Kidney (tissue), 14 donors: ENCODE results near the gene LMF2. TPM values are rescaled to one million over a fixed set of nuclear protein-coding genes. Genes with fewer than 3 reads are reported as not detected.

ENCODE experiments used
- DNase-seq, 5 donors: peaks; one replicate each; pipeline ENCODE4 v3.0.0-alpha.2; 2013 to 2020
- FAIRE-seq: peaks from 2 replicates; lab custom pipeline; 2012; peaks lifted over from hg19 to GRCh38; lab: Jason Lieb, UNC
- H3K27ac ChIP-seq, 2 donors: one replicate each; pipeline ENCODE4 v1.7.0; 2013; ENCODE audit warnings: low read depth in 2 of 2, low read length in 2 of 2, inconsistent platforms in 1 of 2
- H3K27me3 ChIP-seq: one replicate; pipeline ENCODE4 v1.7.1; 2013; ENCODE audit warnings: low read length, inconsistent platforms; ENCODE audit not compliant: control insufficient read depth, insufficient read depth
- H3K36me3 ChIP-seq, 3 donors: one replicate each; pipeline versions ENCODE4 v1.7.0 to v1.7.1; 2013; ENCODE audit warnings: low read length in 3 of 3, control low read depth in 1 of 3, inconsistent platforms in 1 of 3; ENCODE audit not compliant: insufficient read depth in 3 of 3, control insufficient read depth in 2 of 3
- H3K4me1 ChIP-seq, 3 donors: one replicate each; pipeline versions ENCODE4 v1.7.0 to v1.7.1; 2013; ENCODE audit warnings: low read length in 3 of 3, inconsistent platforms in 1 of 3, low read depth in 1 of 3; ENCODE audit not compliant: control insufficient read depth in 2 of 3, insufficient read depth in 2 of 3
- H3K4me3 ChIP-seq, 3 donors: one replicate each; pipeline versions ENCODE4 v1.7.0 to v1.8.1; 2013; ENCODE audit warnings: low read length in 3 of 3, control low read depth in 1 of 3, inconsistent platforms in 1 of 3
- H3K9ac ChIP-seq, 3 donors: one replicate each; pipeline versions ENCODE4 v1.7.0 to v1.7.1; 2013; ENCODE audit warnings: low read length in 3 of 3, control low read depth in 1 of 3, inconsistent platforms in 1 of 3
- H3K9me3 ChIP-seq, 3 donors: one replicate each; pipeline versions ENCODE4 v1.7.0 to v1.7.1; 2013; ENCODE audit warnings: low read length in 3 of 3, control low read depth in 1 of 3, inconsistent platforms in 1 of 3; ENCODE audit not compliant: control insufficient read depth in 2 of 3, insufficient read depth in 1 of 3
- intact Hi-C: fragments of 100-400 bp; cut with DNase I; formaldehyde crosslinking; loops from one replicate; pipeline ENCODE4 v1.11.1; 2022
- polyA plus RNA-seq: library from polyadenylated mRNA; stranded (reverse); fragments of 350-450 nt; fragmentation: Illumina TruSeq; extraction: RNeasy Lipid Tissue Mini Kit (QIAGEN cat#74804); gene quantifications from one replicate; pipeline ENCODE4 v1.2.3, GENCODE V29; 2014; ENCODE audit warnings: low read depth, low replicate concordance; ENCODE audit not compliant: insufficient read depth
- total RNA-seq: library from RNA; stranded (reverse); fragmentation: NEBNext Ultra II Directional; extraction: Animal tissue kit (Norgen Biotek cat#: 25700); gene quantifications from one replicate; pipeline ENCODE4 v1.2.1, GENCODE V29; 2021
- TF ChIP-seq, protein P1 (sequence below): IDR thresholded peaks from 3 replicates; pipeline ENCODE4 v1.5.1; 2012; ENCODE audit warnings: mild to moderate bottlenecking, moderate library complexity, borderline replicate concordance; ENCODE audit not compliant: insufficient read depth; ENCODE audit errors: extremely low read depth
- donor health status: control.
- donor health status: control.
- donor health status: control.
- donor health status: control.
- donor health status: control.
- donor health status: DM: yes; HTN: yes; CAD: no.
- donor health status: Normal renal cell carcinoma (clear cell type).

The LMF2 gene
- total and polyA plus RNA-seq, 2 donors from 2014 or later = 41.7 to 77.9 TPM

DNA sequence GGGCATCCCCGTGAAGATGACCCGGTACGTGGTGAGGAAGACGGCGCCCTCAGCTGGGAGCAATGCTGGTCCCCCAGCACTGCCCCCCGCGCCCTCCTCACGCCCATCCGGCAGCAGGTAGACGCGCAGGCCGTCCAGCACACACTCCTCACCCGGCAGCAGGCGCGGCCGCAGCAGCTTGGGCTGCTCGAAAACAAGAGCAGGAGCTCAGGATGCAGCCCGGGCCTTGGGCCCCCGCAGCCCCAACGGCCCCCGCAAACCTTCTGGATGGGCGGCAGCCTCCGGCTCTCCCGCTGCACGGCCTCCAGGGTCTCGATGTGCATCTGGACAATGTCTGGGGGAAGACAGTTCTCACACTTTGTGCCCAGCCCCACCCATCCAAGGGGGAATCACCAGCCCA is 46.0 kb downstream of the LMF2 start:
- no peaks in the 10 kb centered on the region for H3K9me3 ChIP-seq
- TF ChIP-seq, protein P1, sequence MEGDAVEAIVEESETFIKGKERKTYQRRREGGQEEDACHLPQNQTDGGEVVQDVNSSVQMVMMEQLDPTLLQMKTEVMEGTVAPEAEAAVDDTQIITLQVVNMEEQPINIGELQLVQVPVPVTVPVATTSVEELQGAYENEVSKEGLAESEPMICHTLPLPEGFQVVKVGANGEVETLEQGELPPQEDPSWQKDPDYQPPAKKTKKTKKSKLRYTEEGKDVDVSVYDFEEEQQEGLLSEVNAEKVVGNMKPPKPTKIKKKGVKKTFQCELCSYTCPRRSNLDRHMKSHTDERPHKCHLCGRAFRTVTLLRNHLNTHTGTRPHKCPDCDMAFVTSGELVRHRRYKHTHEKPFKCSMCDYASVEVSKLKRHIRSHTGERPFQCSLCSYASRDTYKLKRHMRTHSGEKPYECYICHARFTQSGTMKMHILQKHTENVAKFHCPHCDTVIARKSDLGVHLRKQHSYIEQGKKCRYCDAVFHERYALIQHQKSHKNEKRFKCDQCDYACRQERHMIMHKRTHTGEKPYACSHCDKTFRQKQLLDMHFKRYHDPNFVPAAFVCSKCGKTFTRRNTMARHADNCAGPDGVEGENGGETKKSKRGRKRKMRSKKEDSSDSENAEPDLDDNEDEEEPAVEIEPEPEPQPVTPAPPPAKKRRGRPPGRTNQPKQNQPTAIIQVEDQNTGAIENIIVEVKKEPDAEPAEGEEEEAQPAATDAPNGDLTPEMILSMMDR = no peak
- FAIRE-seq = no peak
- peaks cover 0 to 66% (median 20%) of the 10 kb centered on the region in 3 donors for H3K36me3 ChIP-seq
- H3K27me3 ChIP-seq = no peaks in the 10 kb centered on the region
- no peaks in the 10 kb centered on the region for H3K4me1 ChIP-seq
- no peak overlapping the region for H3K9ac ChIP-seq
- intact Hi-C loops = no loop called here
- no peak overlapping the region for H3K27ac ChIP-seq
- H3K4me3 ChIP-seq = no peak overlapping the region
- DNase-seq = no peak

DNA sequence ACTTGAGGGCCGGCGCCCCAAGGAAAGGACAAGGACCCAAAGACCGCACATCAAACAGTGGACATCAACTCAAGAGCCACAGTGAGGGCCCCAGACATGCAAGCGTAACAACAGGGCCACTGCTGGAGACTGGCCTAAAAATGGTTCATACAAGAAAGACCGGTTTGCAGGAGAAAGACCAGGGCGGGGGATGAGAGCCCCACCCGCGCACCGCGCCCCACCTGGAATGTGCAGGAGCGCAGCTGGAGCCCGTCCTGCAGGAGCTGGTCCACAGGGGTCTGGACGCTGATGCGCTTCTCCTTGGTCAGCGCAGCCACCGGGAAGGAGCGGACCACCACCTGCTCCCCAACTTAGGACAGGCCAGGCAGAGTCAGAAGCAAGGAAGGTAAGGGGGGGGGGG is 46.6 kb downstream of the LMF2 start:
- Histone ChIP-seq H3K9me3 (no peaks in the 10 kb centered on the region), H3K27ac (no peak overlapping the region), H3K4me3 (no peak overlapping the region), H3K27me3 (no peaks in the 10 kb centered on the region), H3K36me3 (peaks cover 0 to 62% (median 20%) of the 10 kb centered on the region in 3 donors), H3K9ac (no peak overlapping the region), H3K4me1 (no peaks in the 10 kb centered on the region)
- FAIRE-seq (no peak), DNase-seq (no peak)
- intact Hi-C loops = no loop called here
- TF ChIP-seq, protein P1 = no peak

DNA sequence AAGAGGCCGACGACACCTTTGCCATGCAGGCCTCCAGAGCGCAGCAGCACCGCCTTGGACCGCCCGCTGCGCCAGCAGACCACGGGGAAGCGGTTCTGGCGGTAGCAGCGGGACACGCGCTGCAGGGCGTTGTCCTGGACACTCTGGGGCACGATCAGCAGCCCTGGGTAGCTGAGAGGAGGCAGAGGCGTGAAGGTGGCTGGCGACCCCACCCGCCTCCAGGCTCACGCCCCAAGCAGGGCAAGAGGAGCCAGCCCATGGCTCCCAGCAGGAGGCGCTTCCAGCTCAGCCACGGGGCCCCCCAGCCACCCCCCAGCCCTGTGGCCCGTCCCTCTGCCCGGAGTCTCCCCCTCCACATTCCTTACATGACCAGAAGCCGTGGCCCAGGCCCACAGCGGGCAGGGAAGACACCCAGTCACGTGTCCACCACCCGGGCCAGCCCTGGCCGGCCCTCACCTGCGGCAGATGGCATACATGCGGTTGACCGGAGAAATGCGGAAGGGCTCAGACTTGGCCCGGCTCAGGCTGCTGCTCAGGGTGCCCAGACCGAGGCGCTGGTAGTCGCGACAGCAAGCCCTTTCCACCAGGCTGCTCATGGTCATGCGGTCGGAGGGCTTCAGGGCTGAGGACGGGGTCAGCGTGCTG is 47.9 kb downstream of the LMF2 start:
- Histone ChIP-seq H3K27ac (no peak overlapping the region), H3K36me3 (peaks cover 0 to 58% (median 14%) of the 10 kb centered on the region in 3 donors), H3K4me3 (no peak overlapping the region), H3K4me1 (no peaks in the 10 kb centered on the region), H3K9me3 (no peaks in the 10 kb centered on the region), H3K27me3 (no peaks in the 10 kb centered on the region), H3K9ac (no peak overlapping the region)
- intact Hi-C loops = no loop called here
- DNase-seq = no peak
- no peak for FAIRE-seq
- TF ChIP-seq, protein P1 = no peak
